IPS-15b (cell line): Measurements from ENCODE around the gene RHOC.

ENCODE experiments used
- H3K27me3 ChIP-seq: one replicate; pipeline ENCODE4 v1.6.1; 2013; ENCODE audit warnings: low read length; ENCODE audit not compliant: control insufficient read depth, insufficient read depth
- H3K36me3 ChIP-seq: one replicate; pipeline ENCODE4 v1.6.1; 2013; ENCODE audit warnings: low read length; ENCODE audit not compliant: control insufficient read depth, insufficient read depth
- H3K4me1 ChIP-seq: one replicate; pipeline ENCODE4 v1.6.1; 2013; ENCODE audit warnings: mild to moderate bottlenecking, low read length; ENCODE audit not compliant: control insufficient read depth, insufficient read depth
- H3K4me3 ChIP-seq: one replicate; pipeline ENCODE4 v1.5.1; 2013; ENCODE audit warnings: low read depth, low read length
- H3K9ac ChIP-seq: one replicate; pipeline ENCODE4 v1.6.1; 2013; ENCODE audit warnings: low read depth, mild to moderate bottlenecking, low read length
- H3K9me3 ChIP-seq: one replicate; pipeline ENCODE4 v1.6.1; 2013; ENCODE audit warnings: mild to moderate bottlenecking, low read length; ENCODE audit not compliant: control insufficient read depth, insufficient read depth

Gene RHOC

GRCh38 chr1:112715264-112716053 lies 8.5 kb upstream of the RHOC start, which contains the start of gene PPM1J:
PPM1J (minus strand) TSS chr1:112715332; CDS start chr1:112715301, 31 bp downstream.
- H3K4me1 ChIP-seq = peaks cover 22% of the 10 kb centered on the region
- H3K27me3 ChIP-seq = peaks cover 51% of the 10 kb centered on the region
- H3K9me3 ChIP-seq = no peaks in the 10 kb centered on the region
- peak within 1 kb of the TSS; percentile 79 for H3K4me3 ChIP-seq
- H3K36me3 ChIP-seq = peaks cover 6% of the 10 kb centered on the region
- H3K9ac ChIP-seq = peak within 1 kb of the TSS; percentile 47

GRCh38 chr1:112714313-112715263 lies 7.7 kb upstream of the RHOC start:
- H3K4me1 ChIP-seq = peaks cover 22% of the 10 kb centered on the region
- H3K9me3 ChIP-seq = no peaks in the 10 kb centered on the region
- H3K27me3 ChIP-seq = peaks cover 50% of the 10 kb centered on the region
- peak overlapping the region; percentile 79 for H3K4me3 ChIP-seq
- H3K36me3 ChIP-seq = peaks cover 13% of the 10 kb centered on the region
- H3K9ac ChIP-seq = peak overlapping the region; percentile 47

- no peak overlapping the region for H3K9ac ChIP-seq
- peak overlapping the region; percentile 79 for H3K4me3 ChIP-seq
- H3K9me3 ChIP-seq = no peaks in the 10 kb centered on the region
These were observed 6.8 kb upstream of the RHOC start for GRCh38 chr1:112713466-112714312.

GRCh38 chr1:112712701-112713128 lies 5.8 kb upstream of the RHOC start:
- Histone ChIP-seq H3K4me3 (no peak overlapping the region), H3K27me3 (peaks cover 52% of the 10 kb centered on the region), H3K9me3 (no peaks in the 10 kb centered on the region), H3K36me3 (peaks cover 14% of the 10 kb centered on the region), H3K9ac (no peak overlapping the region), H3K4me1 (peaks cover 23% of the 10 kb centered on the region)

More at GRCh38 chr1:112713466-112714312, 6.8 kb upstream of the RHOC start:
- peaks cover 22% of the 10 kb centered on the region for H3K4me1 ChIP-seq
- H3K27me3 ChIP-seq = peaks cover 52% of the 10 kb centered on the region
- H3K36me3 ChIP-seq = peaks cover 14% of the 10 kb centered on the region

GRCh38 chr1:112712191-112712590 lies 5.3 kb upstream of the RHOC start:
- Histone ChIP-seq H3K9me3 (no peaks in the 10 kb centered on the region), H3K27me3 (peaks cover 54% of the 10 kb centered on the region), H3K36me3 (peaks cover 14% of the 10 kb centered on the region), H3K4me1 (peaks cover 25% of the 10 kb centered on the region), H3K9ac (no peak overlapping the region), H3K4me3 (no peak overlapping the region)

- Histone ChIP-seq H3K4me1 (peaks cover 25% of the 10 kb centered on the region), H3K27me3 (peaks cover 54% of the 10 kb centered on the region), H3K9ac (no peak overlapping the region), H3K4me3 (no peak overlapping the region), H3K36me3 (peaks cover 14% of the 10 kb centered on the region), H3K9me3 (no peaks in the 10 kb centered on the region)
These were observed 4.7 kb upstream of the RHOC start for GRCh38 chr1:112711670-112712069.

- peaks cover 22% of the 10 kb centered on the region for H3K4me1 ChIP-seq
- H3K9ac ChIP-seq = no peak overlapping the region
- H3K27me3 ChIP-seq = peaks cover 54% of the 10 kb centered on the region
- peak overlapping the region; percentile 13 for H3K4me3 ChIP-seq
- H3K9me3 ChIP-seq = no peaks in the 10 kb centered on the region
- H3K36me3 ChIP-seq = peaks cover 14% of the 10 kb centered on the region
These were observed 4.1 kb upstream of the RHOC start for GRCh38 chr1:112711041-112711440.

- Histone ChIP-seq H3K36me3 (peaks cover 14% of the 10 kb centered on the region), H3K27me3 (peaks cover 55% of the 10 kb centered on the region), H3K9ac (no peak overlapping the region), H3K4me1 (peaks cover 26% of the 10 kb centered on the region), H3K4me3 (peak overlapping the region; percentile 13), H3K9me3 (no peaks in the 10 kb centered on the region)
These were observed 3.7 kb upstream of the RHOC start for GRCh38 chr1:112710586-112710985.

GRCh38 chr1:112710159-112710558 lies 3.2 kb upstream of the RHOC start:
- Histone ChIP-seq H3K9ac (no peak overlapping the region), H3K36me3 (peaks cover 14% of the 10 kb centered on the region), H3K27me3 (peaks cover 58% of the 10 kb centered on the region), H3K4me1 (peaks cover 30% of the 10 kb centered on the region), H3K4me3 (no peak overlapping the region), H3K9me3 (no peaks in the 10 kb centered on the region)

- Histone ChIP-seq H3K36me3 (peaks cover 14% of the 10 kb centered on the region), H3K4me1 (peaks cover 36% of the 10 kb centered on the region), H3K9me3 (no peaks in the 10 kb centered on the region), H3K4me3 (no peak overlapping the region), H3K9ac (no peak overlapping the region), H3K27me3 (peaks cover 65% of the 10 kb centered on the region)
These were observed 1.6 kb upstream of the RHOC start for GRCh38 chr1:112708489-112708888.

GRCh38 chr1:112708002-112708448 lies 1.1 kb upstream of the RHOC start:
- H3K9me3 ChIP-seq = no peaks in the 10 kb centered on the region
- H3K4me1 ChIP-seq = peaks cover 38% of the 10 kb centered on the region
- H3K27me3 ChIP-seq = peaks cover 65% of the 10 kb centered on the region
- peak overlapping the region; percentile 64 for H3K4me3 ChIP-seq
- H3K9ac ChIP-seq = peak overlapping the region; percentile 74
- H3K36me3 ChIP-seq = peaks cover 16% of the 10 kb centered on the region
